Panc1 (cell line): Measurements from ENCODE around the gene APRT. TPM values are rescaled to one million over a fixed set of nuclear protein-coding genes. Genes with fewer than 3 reads are reported as not detected.
A peak's percentile ranks its signal among the peaks of the same experiment; 100 is the strongest.

Experiments
- ATAC-seq: fragments of 200-7000 bp; cut with Tn5 transposase; 2 replicates; pipeline ENCODE4 v1.9.1; 2020; ENCODE audit warnings: mild to moderate bottlenecking, moderate library complexity
- BruUV-seq: library from RNA; stranded (reverse); fragments of 400-500 nt; replicated peaks from 2 replicates; lab custom pipeline; 2021; lab: Mats Ljungman, UMichigan
- CTCF ChIA-PET: fragments of 300-600 bp; sonication (Branson Sonifier 250); formaldehyde crosslinking; loops from one replicate; lab custom pipeline; 2022; ENCODE audit warnings: antibody characterized with exemption; lab: Charles Lee
- POLR2A ChIA-PET: fragments of 300-600 bp; sonication (Branson Sonifier 250); formaldehyde crosslinking; loops from one replicate; lab custom pipeline; 2022; ENCODE audit warnings: antibody characterized with exemption; lab: Charles Lee
- DNase-seq: peaks from one replicate; pipeline ENCODE4 v3.0.0-alpha.2; 2010; ENCODE audit warnings: low read depth, low spot score
- H3K27ac ChIP-seq: 2 replicates; pipeline ENCODE4 v1.5.1; 2011; ENCODE audit warnings: mild to moderate bottlenecking, low read length, inconsistent platforms
- H3K27me3 ChIP-seq: fragments of 200-500 bp; sonication (Bioruptor generic); 2 replicates; pipeline ENCODE4 v1.6.0; 2014; ENCODE audit warnings: low read length, inconsistent platforms; ENCODE audit not compliant: control insufficient read depth, insufficient read depth
- H3K36me3 ChIP-seq: fragments of 200-500 bp; sonication (Bioruptor generic); 2 replicates; pipeline ENCODE4 v1.5.1; 2014; ENCODE audit warnings: inconsistent platforms, mild to moderate bottlenecking, low read length, moderate library complexity; ENCODE audit not compliant: control insufficient read depth, insufficient read depth
- H3K4me1 ChIP-seq: 2 replicates; pipeline ENCODE4 v1.5.1; 2011; ENCODE audit warnings: inconsistent platforms, mild to moderate bottlenecking, low read length, moderate library complexity; ENCODE audit not compliant: control insufficient read depth, insufficient read depth
- H3K4me3 ChIP-seq, 2 experiments: 2 replicates each; pipeline ENCODE4 v1.5.1; 2011 to 2012; ENCODE audit warnings: low read depth in 2 of 2, low read length in 2 of 2, mild to moderate bottlenecking in 2 of 2, inconsistent platforms in 1 of 2, moderate library complexity in 1 of 2
- H3K9me3 ChIP-seq: fragments of 200-500 bp; sonication (Bioruptor generic); 2 replicates; pipeline ENCODE4 v1.5.1; 2014; ENCODE audit warnings: low read depth, mild to moderate bottlenecking, inconsistent platforms, low read length, moderate library complexity; ENCODE audit not compliant: control insufficient read depth, insufficient read depth
- CTCF ChIP-seq: fragments of 450-650 bp; IDR thresholded peaks from 2 replicates; pipeline ENCODE4 v1.5.1; 2017; ENCODE audit warnings: mild to moderate bottlenecking
- POLR2AphosphoS5 ChIP-seq: IDR thresholded peaks from 2 replicates; pipeline ENCODE4 v1.6.1; 2012; ENCODE audit warnings: mild to moderate bottlenecking, low read depth, low read length, moderate library complexity
- REST ChIP-seq, 2 experiments: IDR thresholded peaks; 2 replicates each; pipeline ENCODE4 v1.6.1; 2011 to 2012; ENCODE audit warnings: low read depth in 2 of 2, control low read depth in 1 of 2, low read length in 1 of 2, mild to moderate bottlenecking in 1 of 2, moderate library complexity in 1 of 2; ENCODE audit not compliant: insufficient read depth in 1 of 2
- SIN3A ChIP-seq: IDR thresholded peaks from 2 replicates; pipeline ENCODE4 v1.6.1; 2012; ENCODE audit warnings: low read depth, mild to moderate bottlenecking, low read length, moderate library complexity, borderline replicate concordance; ENCODE audit not compliant: insufficient read depth
- TCF7L2 ChIP-seq: IDR thresholded peaks from 2 replicates; pipeline ENCODE4 v1.6.1; 2011; ENCODE audit warnings: mild to moderate bottlenecking, low read depth, low read length, inconsistent platforms
- in situ Hi-C: cut with HindIII; loops from 2 replicates; pipeline ENCODE4 v1.10.0; 2016; ENCODE audit warnings: low sequenced_read_pairs, low pct_unique_long_range_greater_than_20kb
- intact Hi-C: fragments of 100-400 bp; cut with micrococcal nuclease; formaldehyde crosslinking; loops from one replicate; pipeline ENCODE4 v1.10.0; 2022; ENCODE audit not compliant: unreplicated experiment
- total RNA-seq: library from RNA; stranded (reverse); gene quantifications from one replicate; pipeline ENCODE4 v1.2.1, GENCODE V29; 2021; ENCODE audit not compliant: unreplicated experiment

APRT gene
- total RNA-seq, 1 experiment from 2014 or later, result 231 TPM

GRCh38 chr16:88804552-88805339, 7.0 kb downstream of the APRT start:
- Histone ChIP-seq H3K4me1 (peaks cover 11% of the 10 kb centered on the region), H3K9me3 (no peaks in the 10 kb centered on the region), H3K4me3 (peak overlapping the region; percentile 58), H3K36me3 (peaks cover 4% of the 10 kb centered on the region; the same call in 1 of the 2 replicates), H3K27ac (peak overlapping the region; percentile 81), H3K27me3 (no peaks in the 10 kb centered on the region)
- in situ Hi-C loops (no loop called here), intact Hi-C loops (no loop called here)
- DNase-seq (no peak), ATAC-seq (no peak)
- TF ChIP-seq SIN3A (no peak), POLR2AphosphoS5 (no peak), REST (IDR thresholded peaks at IDR 0.05; ENCODE audit: insufficient read depth in 1 of 2, low read depth in 2 of 2, low read length in 1 of 2) (no peak), TCF7L2 (no peak), CTCF (no peak)
- no TSS peak for BruUV-seq
- ChIA-PET CTCF (no interaction called here), POLR2A (no interaction called here)

- H3K4me1 ChIP-seq, result peaks cover 6% of the 10 kb centered on the region; the same call in 1 of the 2 replicates
- POLR2A ChIA-PET, result no interaction called here
- TSS peak; percentile 77 for BruUV-seq
- intact Hi-C loops, result no loop called here
- in situ Hi-C loops, result no loop called here
- no peaks in the 10 kb centered on the region for H3K9me3 ChIP-seq
- peak overlapping the region; percentile 58 for H3K4me3 ChIP-seq
- H3K27ac ChIP-seq, result peak overlapping the region; percentile 81
- H3K36me3 ChIP-seq, result peaks cover 4% of the 10 kb centered on the region; the same call in 1 of the 2 replicates
- H3K27me3 ChIP-seq, result no peaks in the 10 kb centered on the region
- no peak for DNase-seq
- CTCF ChIA-PET, result no interaction called here
- TF ChIP-seq REST (IDR thresholded peaks at IDR 0.05; ENCODE audit: insufficient read depth in 1 of 2, low read depth in 2 of 2, low read length in 1 of 2) (no peak), CTCF (no peak), TCF7L2 (no peak)
- no peak for ATAC-seq
These were observed 7.6 kb downstream of the APRT start for GRCh38 chr16:88804173-88804551.
